Skeletal muscle tissue (tissue), 4 donors: ENCODE data around the gene RHBDD1. TPM values are rescaled to one million over a fixed set of nuclear protein-coding genes. Genes with fewer than 3 reads are reported as not detected.

Experiments used
- H3K27ac ChIP-seq: one replicate; pipeline ENCODE4 v1.7.0; 2013; ENCODE audit warnings: mild to moderate bottlenecking, low read depth, low read length, inconsistent platforms
- H3K27me3 ChIP-seq, 3 donors: one replicate each; pipeline ENCODE4 v1.7.0; 2013; ENCODE audit warnings: low read length in 3 of 3; ENCODE audit not compliant: control insufficient read depth in 3 of 3, insufficient read depth in 3 of 3
- H3K36me3 ChIP-seq, 3 donors: one replicate each; pipeline ENCODE4 v1.7.0; 2013; ENCODE audit warnings: low read length in 3 of 3; ENCODE audit not compliant: control insufficient read depth in 3 of 3, insufficient read depth in 3 of 3
- H3K4me1 ChIP-seq, 3 donors: one replicate each; pipeline ENCODE4 v1.7.0; 2013; ENCODE audit warnings: low read length in 3 of 3, mild to moderate bottlenecking in 3 of 3; ENCODE audit not compliant: control insufficient read depth in 3 of 3, insufficient read depth in 3 of 3
- H3K4me3 ChIP-seq, 3 donors: one replicate each; pipeline ENCODE4 v1.7.0; 2013; ENCODE audit warnings: low read length in 3 of 3
- H3K9ac ChIP-seq, 3 donors: one replicate each; pipeline ENCODE4 v1.7.0; 2013; ENCODE audit warnings: low read length in 3 of 3, mild to moderate bottlenecking in 3 of 3, moderate library complexity in 2 of 3, low read depth in 1 of 3
- H3K9me3 ChIP-seq, 3 donors: one replicate each; pipeline ENCODE4 v1.7.0; 2013; ENCODE audit warnings: low read length in 3 of 3; ENCODE audit not compliant: control insufficient read depth in 3 of 3
- total RNA-seq: library from RNA; depleted of rRNA; stranded (reverse); fragments of >200 nt; gene quantifications from one replicate; pipeline ENCODE4 v1.2.3, GENCODE V29; 2014
- donor health status: Osteomylitis.

RHBDD1 gene
- total RNA-seq, 1 donor from 2014 or later, result 37.6 TPM

DNA sequence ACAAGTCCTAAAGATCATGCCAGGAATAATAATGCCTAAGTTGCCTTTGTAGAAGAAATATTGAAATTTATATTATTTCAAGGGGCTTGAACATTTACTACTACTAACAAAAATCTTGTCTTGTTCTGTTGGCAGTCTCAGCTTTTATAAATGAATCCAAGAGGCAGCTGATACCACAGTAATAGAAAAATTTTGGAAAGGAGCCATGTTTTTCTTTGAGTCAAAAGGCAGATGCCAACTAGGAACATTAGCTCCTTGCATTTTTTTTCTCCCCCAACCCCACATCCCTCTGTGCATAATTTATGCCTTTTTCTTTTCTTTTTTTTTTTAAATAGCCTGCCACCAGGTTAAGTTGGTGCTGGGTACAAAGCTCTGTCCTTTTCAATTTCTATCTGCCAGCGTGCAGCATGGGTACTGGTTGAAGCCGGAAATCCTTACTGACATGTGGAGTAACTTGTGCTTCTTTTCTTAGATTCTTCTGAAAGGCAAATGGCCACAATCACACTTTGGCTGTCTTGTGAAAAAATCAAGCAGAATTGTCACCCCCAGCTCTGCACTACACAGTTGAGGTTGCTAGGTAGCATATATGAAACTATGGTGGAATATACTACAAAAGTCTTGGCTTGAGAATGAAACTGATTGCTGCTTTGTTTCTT lies 98.8 kb downstream of the RHBDD1 start:
- Histone ChIP-seq H3K4me3 (no peak overlapping the region), H3K9me3 (no peaks in the 10 kb centered on the region), H3K4me1 (no peaks in the 10 kb centered on the region), H3K36me3 (no peaks in the 10 kb centered on the region), H3K9ac (no peak overlapping the region), H3K27ac (no peak overlapping the region), H3K27me3 (no peaks in the 10 kb centered on the region)

GRCh38 chr2:226943862-226944620 lies 108.2 kb downstream of the RHBDD1 start:
- Histone ChIP-seq H3K27me3 (no peaks in the 10 kb centered on the region), H3K9ac (no peak overlapping the region), H3K4me3 (no peak overlapping the region), H3K9me3 (peaks cover 0 to 4% (median 0%) of the 10 kb centered on the region in 3 donors), H3K4me1 (no peaks in the 10 kb centered on the region), H3K27ac (no peak overlapping the region), H3K36me3 (no peaks in the 10 kb centered on the region)

DNA sequence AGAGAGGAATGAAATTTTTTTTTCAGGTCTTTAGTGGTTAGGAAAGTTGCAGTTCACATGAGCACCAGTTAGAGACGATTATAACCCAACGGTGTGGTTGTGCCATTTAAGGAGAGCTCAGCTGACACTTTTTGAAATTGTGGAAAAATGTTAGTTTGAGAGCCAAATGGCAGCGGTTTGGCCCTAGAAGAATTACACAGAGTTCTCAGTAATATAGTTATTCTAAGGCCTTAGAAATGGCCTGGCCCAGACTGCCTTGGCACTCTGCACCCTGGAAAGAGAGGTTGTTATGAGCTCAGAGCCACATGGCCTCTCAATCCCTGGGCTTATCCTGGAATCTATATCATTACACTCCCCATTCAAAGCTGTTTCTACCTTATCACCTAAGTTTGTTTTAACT lies 117.4 kb downstream of the RHBDD1 start:
- H3K27me3 ChIP-seq, result no peaks in the 10 kb centered on the region
- H3K9ac ChIP-seq, result no peak overlapping the region
- H3K36me3 ChIP-seq, result no peaks in the 10 kb centered on the region
- H3K4me3 ChIP-seq, result no peak overlapping the region
- H3K4me1 ChIP-seq, result peaks cover 3 to 19% (median 4%) of the 10 kb centered on the region in 3 donors
- H3K27ac ChIP-seq, result no peak overlapping the region
- H3K9me3 ChIP-seq, result no peaks in the 10 kb centered on the region

DNA sequence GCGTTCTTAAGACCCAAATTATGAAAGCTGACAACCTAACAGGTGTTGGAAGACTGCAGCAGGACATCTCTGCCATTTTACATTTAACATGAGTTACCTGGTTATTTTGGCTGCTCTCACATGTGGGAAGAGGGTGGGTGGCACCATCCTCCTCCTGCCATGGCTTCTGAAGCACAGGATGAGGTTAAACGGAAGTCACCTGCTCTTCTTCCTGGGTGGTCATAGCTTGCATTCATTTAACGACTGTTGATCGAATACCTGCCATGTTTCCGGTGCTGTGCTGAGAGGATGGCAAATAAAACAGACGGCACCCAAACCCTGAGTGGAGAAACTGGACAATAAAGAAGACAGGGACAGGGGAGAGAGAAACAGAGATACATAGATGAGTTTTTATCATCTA lies 118.0 kb downstream of the RHBDD1 start:
- H3K4me1 ChIP-seq, result peaks cover 3 to 19% (median 4%) of the 10 kb centered on the region in 3 donors
- H3K27me3 ChIP-seq, result no peaks in the 10 kb centered on the region
- no peaks in the 10 kb centered on the region for H3K9me3 ChIP-seq
- H3K36me3 ChIP-seq, result no peaks in the 10 kb centered on the region
- no peak overlapping the region for H3K9ac ChIP-seq
- no peak overlapping the region for H3K4me3 ChIP-seq
- H3K27ac ChIP-seq, result no peak overlapping the region

DNA sequence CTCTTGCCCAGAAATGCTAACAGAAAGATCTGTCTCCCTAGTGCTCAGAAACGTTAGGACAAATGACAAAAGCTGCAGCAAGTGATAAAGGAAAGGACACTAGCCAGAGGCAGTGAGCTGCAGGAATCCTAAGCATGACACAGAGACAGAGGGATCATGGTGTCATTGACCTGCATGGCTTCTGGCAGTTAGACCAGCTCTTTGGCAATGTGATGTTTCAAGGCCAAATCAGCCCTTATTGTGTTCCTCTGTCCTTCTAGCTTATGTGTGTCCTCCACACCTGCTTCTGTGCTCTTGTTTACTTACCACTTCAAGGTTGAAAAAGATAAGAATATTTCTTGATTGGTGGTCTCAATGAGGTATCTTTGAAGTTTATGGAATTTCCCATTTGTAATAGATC lies 120.8 kb downstream of the RHBDD1 start:
- Histone ChIP-seq H3K27ac (no peak overlapping the region), H3K4me3 (no peak overlapping the region), H3K36me3 (no peaks in the 10 kb centered on the region), H3K9me3 (no peaks in the 10 kb centered on the region), H3K9ac (no peak overlapping the region), H3K4me1 (peaks cover 3 to 19% (median 4%) of the 10 kb centered on the region in 3 donors), H3K27me3 (no peaks in the 10 kb centered on the region)

GRCh38 chr2:226959418-226959817 lies 123.6 kb downstream of the RHBDD1 start:
- no peak overlapping the region for H3K4me3 ChIP-seq
- no peaks in the 10 kb centered on the region for H3K36me3 ChIP-seq
- no peak overlapping the region for H3K27ac ChIP-seq
- no peaks in the 10 kb centered on the region for H3K27me3 ChIP-seq
- H3K9me3 ChIP-seq, result no peaks in the 10 kb centered on the region
- peaks cover 3 to 23% (median 15%) of the 10 kb centered on the region in 3 donors for H3K4me1 ChIP-seq
- H3K9ac ChIP-seq, result no peak overlapping the region

DNA sequence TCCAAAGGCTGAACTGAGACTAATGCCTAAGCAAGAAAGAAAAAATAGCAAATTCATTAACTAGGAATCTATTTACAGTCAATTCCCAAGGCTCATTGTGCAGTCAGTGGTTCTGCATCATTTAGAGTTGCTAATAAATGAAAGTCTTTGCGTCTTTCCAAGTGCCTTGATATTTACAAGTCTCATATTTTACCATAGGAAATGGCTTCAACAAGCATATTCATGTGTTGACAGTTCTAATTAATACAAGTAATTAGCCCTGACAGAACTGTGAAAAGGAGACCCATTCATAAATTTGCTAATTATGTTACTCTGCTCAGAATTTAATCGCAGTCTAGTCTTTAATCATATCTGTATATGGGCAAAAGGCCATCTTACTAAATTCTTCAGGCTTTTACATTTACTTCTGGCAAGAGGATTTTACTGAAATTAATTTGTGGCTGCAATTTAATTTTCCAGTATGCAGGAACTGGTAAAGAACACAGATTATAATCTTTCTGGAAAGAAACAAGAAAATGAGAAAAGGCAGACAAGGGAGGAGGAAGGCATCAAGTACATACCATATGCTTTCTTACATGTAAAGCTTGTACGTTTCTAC lies 126.4 kb downstream of the RHBDD1 start:
- Histone ChIP-seq H3K9me3 (no peaks in the 10 kb centered on the region), H3K27ac (no peak overlapping the region), H3K9ac (no peak overlapping the region), H3K27me3 (no peaks in the 10 kb centered on the region), H3K4me1 (peaks cover 0 to 10% (median 4%) of the 10 kb centered on the region in 3 donors), H3K4me3 (no peak overlapping the region), H3K36me3 (no peaks in the 10 kb centered on the region)

DNA sequence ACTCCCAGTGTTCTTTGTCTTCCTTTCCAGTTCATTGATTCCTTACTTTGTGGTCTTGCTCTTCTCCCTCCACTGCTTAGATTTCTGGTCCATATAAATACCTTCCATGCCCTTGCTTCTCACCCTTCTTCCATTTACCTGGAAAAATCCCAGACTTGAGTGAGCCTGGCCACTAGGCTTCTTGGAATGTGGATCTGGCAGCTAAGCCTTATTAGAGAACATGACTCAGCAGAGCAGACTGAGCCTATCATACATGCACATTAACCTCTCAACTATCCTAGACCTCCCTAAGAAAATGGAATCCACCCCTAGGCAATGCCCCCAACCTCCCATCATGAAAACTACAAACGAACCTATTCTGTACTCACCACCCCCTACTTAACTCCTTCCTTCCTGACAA lies 127.7 kb downstream of the RHBDD1 start:
- no peak overlapping the region for H3K4me3 ChIP-seq
- peaks cover 0 to 10% (median 4%) of the 10 kb centered on the region in 3 donors for H3K4me1 ChIP-seq
- no peak overlapping the region for H3K9ac ChIP-seq
- H3K9me3 ChIP-seq, result no peaks in the 10 kb centered on the region
- H3K27ac ChIP-seq, result no peak overlapping the region
- H3K36me3 ChIP-seq, result no peaks in the 10 kb centered on the region
- no peaks in the 10 kb centered on the region for H3K27me3 ChIP-seq

- no peaks in the 10 kb centered on the region for H3K9me3 ChIP-seq
- no peaks in the 10 kb centered on the region for H3K36me3 ChIP-seq
- peaks cover 0 to 10% (median 4%) of the 10 kb centered on the region in 3 donors for H3K4me1 ChIP-seq
- H3K27me3 ChIP-seq, result no peaks in the 10 kb centered on the region
- no peak overlapping the region for H3K4me3 ChIP-seq
- H3K27ac ChIP-seq, result no peak overlapping the region
- H3K9ac ChIP-seq, result no peak overlapping the region
Measured at GRCh38 chr2:226965376-226965775, 129.5 kb downstream of the RHBDD1 start.
